Measurements from ENCODE around the gene ITPR1. TPM values are rescaled to one million over a fixed set of nuclear protein-coding genes. Genes with fewer than 3 reads are reported as not detected.

The ITPR1 gene
- total and polyA plus RNA-seq, 2 experiments from 2014 or later: 17.6 to 28.8 TPM

- Histone ChIP-seq H3K4me3 (no peak overlapping the region), H3K27me3 (no peaks in the 10 kb centered on the region), H3K9me3 (ENCODE audit: low read depth) (no peaks in the 10 kb centered on the region), H3K4me1 (ENCODE audit: low read depth) (peaks cover 6% of the 10 kb centered on the region), H3K27ac (no peak overlapping the region), H3K36me3 (peaks cover 4% of the 10 kb centered on the region)
- no peak for DNase-seq (ENCODE audit: low read depth in 1 of 2, low spot score in 1 of 2)
- no peak for TF ChIP-seq CTCF (IDR thresholded peaks at IDR 0.05; ENCODE audit: low read depth, low read length)
These were observed 326.0 kb downstream of the ITPR1 start for GRCh38 chr3:4818986-4819693.

GRCh38 chr3:4819746-4820145 is 326.6 kb downstream of the ITPR1 start:
- Histone ChIP-seq H3K4me1 (ENCODE audit: low read depth) (peaks cover 6% of the 10 kb centered on the region), H3K9me3 (ENCODE audit: low read depth) (no peaks in the 10 kb centered on the region), H3K27me3 (no peaks in the 10 kb centered on the region), H3K36me3 (peaks cover 4% of the 10 kb centered on the region), H3K27ac (no peak overlapping the region), H3K4me3 (no peak overlapping the region)
- DNase-seq (ENCODE audit: low read depth in 1 of 2, low spot score in 1 of 2): no peak
- no peak for TF ChIP-seq CTCF (IDR thresholded peaks at IDR 0.05; ENCODE audit: low read depth, low read length)

GRCh38 chr3:4820296-4821121 is 327.4 kb downstream of the ITPR1 start:
- Histone ChIP-seq H3K27me3 (no peaks in the 10 kb centered on the region), H3K4me1 (ENCODE audit: low read depth) (peaks cover 10% of the 10 kb centered on the region), H3K9me3 (ENCODE audit: low read depth) (no peaks in the 10 kb centered on the region), H3K4me3 (no peak overlapping the region), H3K27ac (no peak overlapping the region), H3K36me3 (no peaks in the 10 kb centered on the region)
- no peak for TF ChIP-seq CTCF (IDR thresholded peaks at IDR 0.05; ENCODE audit: low read depth, low read length)
- no peak for DNase-seq (ENCODE audit: low read depth in 1 of 2, low spot score in 1 of 2)

- H3K4me1 ChIP-seq (ENCODE audit: low read depth): peaks cover 19% of the 10 kb centered on the region
- no peak overlapping the region for H3K27ac ChIP-seq
- DNase-seq (ENCODE audit: low read depth in 1 of 2, low spot score in 1 of 2): no peak
- H3K9me3 ChIP-seq (ENCODE audit: low read depth): no peaks in the 10 kb centered on the region
- H3K4me3 ChIP-seq: no peak overlapping the region
- TF ChIP-seq CTCF (IDR thresholded peaks at IDR 0.05; ENCODE audit: low read depth, low read length): no peak
- no peaks in the 10 kb centered on the region for H3K36me3 ChIP-seq
- H3K27me3 ChIP-seq: no peaks in the 10 kb centered on the region
These were observed 328.2 kb downstream of the ITPR1 start for GRCh38 chr3:4821338-4821737.

- H3K27me3 ChIP-seq: no peaks in the 10 kb centered on the region
- no peak overlapping the region for H3K27ac ChIP-seq
- no peak for TF ChIP-seq CTCF (IDR thresholded peaks at IDR 0.05; ENCODE audit: low read depth, low read length)
These were observed 328.8 kb downstream of the ITPR1 start for GRCh38 chr3:4821975-4822374.

More at GRCh38 chr3:4821975-4822374, 328.8 kb downstream of the ITPR1 start:
- Histone ChIP-seq H3K4me1 (ENCODE audit: low read depth) (peaks cover 19% of the 10 kb centered on the region), H3K36me3 (no peaks in the 10 kb centered on the region), H3K9me3 (ENCODE audit: low read depth) (no peaks in the 10 kb centered on the region), H3K4me3 (no peak overlapping the region)
- DNase-seq (ENCODE audit: low read depth in 1 of 2, low spot score in 1 of 2): no peak
